SJSA1 (cell line): Measurements from ENCODE around the gene RNASE11. TPM values are rescaled to one million over a fixed set of nuclear protein-coding genes. Genes with fewer than 3 reads are reported as not detected.
A peak's percentile ranks its signal among the peaks of the same experiment; 100 is the strongest.

ENCODE experiments used
- DNase-seq, 2 experiments: peaks; one replicate each; pipeline ENCODE4 v3.0.0-alpha.2; 2015 to 2020; ENCODE audit warnings: low spot score in 2 of 2, low read depth in 1 of 2
- H3K27ac ChIP-seq: fragments of 250-450 bp; sonication (Bioruptor Pico); 2 replicates; pipeline ENCODE4 v1.5.1; 2020; ENCODE audit warnings: mild to moderate bottlenecking, moderate library complexity
- H3K27me3 ChIP-seq: fragments of 250-450 bp; sonication (Bioruptor Pico); replicated peaks from 2 replicates; pipeline ENCODE4 v1.5.1; 2020; ENCODE audit warnings: mild to moderate bottlenecking, moderate library complexity
- H3K36me3 ChIP-seq: fragments of 250-450 bp; sonication (Bioruptor Pico); 2 replicates; pipeline ENCODE4 v1.5.1; 2020; ENCODE audit warnings: mild to moderate bottlenecking
- H3K4me1 ChIP-seq: fragments of 250-450 bp; sonication (Bioruptor Pico); replicated peaks from 2 replicates; pipeline ENCODE4 v1.6.1; 2021; ENCODE audit warnings: mild to moderate bottlenecking
- H3K4me3 ChIP-seq: fragments of 250-450 bp; sonication (Bioruptor Pico); 2 replicates; pipeline ENCODE4 v1.5.1; 2020; ENCODE audit warnings: mild to moderate bottlenecking
- H3K9me3 ChIP-seq: fragments of 250-450 bp; sonication (Bioruptor Pico); replicated peaks from 2 replicates; pipeline ENCODE4 v1.5.1; 2020; ENCODE audit warnings: mild to moderate bottlenecking
- total RNA-seq: library from RNA; depleted of rRNA; stranded (reverse); fragments of >200 nt; shearing (Covaris generic); gene quantifications from 2 replicates; pipeline ENCODE4 v1.2.3, GENCODE V29; 2014; rRNA removed

RNASE11 gene
- not detected in 2 replicates for total RNA-seq

DNA sequence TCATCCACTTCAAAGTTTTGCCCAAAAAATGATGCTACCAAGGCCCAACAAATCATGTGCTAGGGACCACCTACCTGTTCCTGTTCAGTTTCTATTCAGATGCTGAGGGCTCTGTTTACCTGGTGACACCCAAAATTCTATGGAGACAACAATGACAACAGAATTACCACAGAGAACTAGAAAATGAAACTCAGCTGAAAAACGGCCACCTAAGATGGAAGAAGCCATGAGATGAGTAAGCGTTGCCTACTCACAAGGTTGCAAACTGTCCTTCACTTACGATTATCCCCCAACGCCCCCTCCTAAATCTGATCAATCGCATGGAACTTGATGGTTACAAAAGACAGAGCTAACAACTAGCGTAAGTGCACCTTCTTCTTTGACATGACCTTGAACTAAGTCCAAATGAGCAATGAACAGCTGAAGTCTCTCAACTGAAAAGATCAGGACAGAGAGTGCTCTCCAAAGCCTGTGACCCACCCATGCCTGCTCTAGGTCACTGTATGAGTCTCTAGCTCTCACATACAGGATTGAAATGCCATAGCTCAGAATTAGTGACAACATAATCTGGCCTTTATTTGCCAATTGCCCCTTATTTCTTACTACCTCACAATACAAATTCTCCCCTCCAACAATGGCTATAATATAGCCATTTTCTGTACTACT lies at the start of gene RNASE11:
RNASE11 (minus strand) TSS at position 513 of the 666 bp plus-strand sequence.
- no peaks in the 10 kb centered on the region for H3K9me3 ChIP-seq
- H3K27ac ChIP-seq: no peak within 1 kb of the TSS
- no peaks in the 10 kb centered on the region for H3K36me3 ChIP-seq
- peaks cover 24% of the 10 kb centered on the region; the same call in 1 of the 2 replicates for H3K27me3 ChIP-seq
- DNase-seq: no peak
- H3K4me3 ChIP-seq: no peak within 1 kb of the TSS
- H3K4me1 ChIP-seq: no peaks in the 10 kb centered on the region

DNA sequence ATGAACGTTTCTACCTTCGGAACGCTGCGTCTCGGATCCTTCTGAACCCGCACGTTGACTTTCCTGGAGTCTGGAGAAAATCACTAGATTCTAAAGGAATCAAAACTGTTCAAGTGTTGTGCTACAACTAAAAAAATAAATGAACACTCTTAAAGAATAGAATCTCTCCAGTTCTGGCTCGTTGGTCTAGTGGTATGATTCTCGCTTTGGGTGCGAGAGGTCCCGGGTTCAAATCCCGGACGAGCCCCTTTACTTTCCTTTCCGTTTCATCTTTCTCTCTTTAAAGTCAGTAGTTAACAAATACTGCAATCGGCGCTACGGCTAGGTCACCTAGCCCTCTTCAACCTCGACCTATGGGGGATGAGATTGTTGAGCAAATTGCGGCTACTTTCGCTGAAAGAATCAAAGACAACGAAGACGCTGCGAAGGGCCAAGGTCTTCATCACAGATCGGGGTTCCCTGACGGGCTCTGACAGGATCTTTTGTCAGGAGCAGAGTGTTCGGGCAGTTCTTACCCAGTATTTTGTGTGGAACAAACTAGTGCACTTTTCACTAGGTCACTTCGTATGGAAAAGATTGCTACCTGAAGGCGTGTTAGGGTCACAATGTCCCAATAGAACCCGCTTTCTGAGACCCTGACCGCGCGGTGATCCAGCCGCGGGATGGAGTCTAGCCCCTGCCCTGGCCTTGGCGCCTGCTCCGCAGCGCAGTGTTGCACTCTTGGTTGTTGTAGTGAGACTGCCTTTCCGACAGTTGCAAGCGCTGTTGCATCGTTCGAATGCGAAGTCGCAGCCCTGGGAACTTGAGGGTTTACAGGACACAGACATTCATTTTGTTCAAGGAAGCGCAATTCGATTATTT lies 45.3 kb upstream of the RNASE11 start:
- Histone ChIP-seq H3K4me3 (peak overlapping the region; percentile 31), H3K27ac (no peak overlapping the region), H3K36me3 (no peaks in the 10 kb centered on the region), H3K9me3 (no peaks in the 10 kb centered on the region), H3K27me3 (peaks cover 19% of the 10 kb centered on the region), H3K4me1 (peaks cover 18% of the 10 kb centered on the region)
- DNase-seq: peak; percentile 76 to 88

DNA sequence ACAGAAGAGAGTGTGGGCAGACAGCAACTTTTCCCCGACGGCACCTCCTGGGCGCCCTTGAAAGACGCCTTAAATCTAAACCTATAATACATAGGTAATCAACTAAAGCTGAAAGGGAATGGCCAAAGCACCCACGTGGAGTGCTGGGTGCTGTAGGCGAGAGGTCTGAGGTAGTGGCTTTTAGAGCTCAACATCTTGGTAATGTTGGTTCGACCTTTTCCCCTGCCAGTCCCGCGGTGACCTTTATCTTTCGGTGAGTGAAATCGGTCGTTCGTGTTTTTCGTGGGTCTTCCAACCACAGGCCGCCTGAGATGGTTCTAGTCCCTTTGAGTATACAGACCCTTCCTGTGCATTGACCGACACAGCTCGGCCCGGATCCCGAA lies 44.6 kb upstream of the RNASE11 start:
- no peaks in the 10 kb centered on the region for H3K36me3 ChIP-seq
- H3K4me3 ChIP-seq: peak overlapping the region; percentile 31
- DNase-seq: no peak
- H3K27me3 ChIP-seq: peaks cover 21% of the 10 kb centered on the region
- H3K9me3 ChIP-seq: no peaks in the 10 kb centered on the region
- H3K4me1 ChIP-seq: peaks cover 18% of the 10 kb centered on the region
- H3K27ac ChIP-seq: no peak overlapping the region

DNA sequence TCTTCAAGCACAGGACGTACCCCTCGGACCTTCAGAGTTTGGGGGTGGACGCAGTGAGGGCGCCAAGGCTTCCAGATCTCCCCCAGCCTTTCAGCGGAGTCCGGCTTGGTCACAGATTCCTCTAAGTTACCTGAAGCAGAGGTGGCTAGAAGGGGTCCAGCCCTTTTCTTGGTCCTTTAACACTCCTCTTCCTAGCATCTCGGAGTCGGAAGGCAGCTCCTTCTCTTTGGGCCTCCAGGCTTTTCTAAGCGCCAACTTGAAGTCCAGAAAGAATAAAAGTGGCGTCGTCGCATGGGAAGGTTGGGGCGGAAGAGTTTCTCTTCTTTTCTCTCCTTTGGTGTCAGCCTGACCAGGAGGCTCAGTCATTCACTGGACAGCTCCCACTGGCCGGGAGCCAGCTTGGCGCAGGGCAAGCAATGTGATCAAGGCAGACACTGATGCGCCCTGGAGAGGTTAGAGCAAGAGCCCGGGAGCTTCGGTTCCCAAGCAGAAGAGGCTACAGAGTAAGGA lies 44.1 kb upstream of the RNASE11 start:
- peak; percentile 28 to 71 for DNase-seq
- Histone ChIP-seq H3K4me3 (peak overlapping the region; percentile 16; the same call in 1 of the 2 replicates), H3K36me3 (no peaks in the 10 kb centered on the region)

DNA sequence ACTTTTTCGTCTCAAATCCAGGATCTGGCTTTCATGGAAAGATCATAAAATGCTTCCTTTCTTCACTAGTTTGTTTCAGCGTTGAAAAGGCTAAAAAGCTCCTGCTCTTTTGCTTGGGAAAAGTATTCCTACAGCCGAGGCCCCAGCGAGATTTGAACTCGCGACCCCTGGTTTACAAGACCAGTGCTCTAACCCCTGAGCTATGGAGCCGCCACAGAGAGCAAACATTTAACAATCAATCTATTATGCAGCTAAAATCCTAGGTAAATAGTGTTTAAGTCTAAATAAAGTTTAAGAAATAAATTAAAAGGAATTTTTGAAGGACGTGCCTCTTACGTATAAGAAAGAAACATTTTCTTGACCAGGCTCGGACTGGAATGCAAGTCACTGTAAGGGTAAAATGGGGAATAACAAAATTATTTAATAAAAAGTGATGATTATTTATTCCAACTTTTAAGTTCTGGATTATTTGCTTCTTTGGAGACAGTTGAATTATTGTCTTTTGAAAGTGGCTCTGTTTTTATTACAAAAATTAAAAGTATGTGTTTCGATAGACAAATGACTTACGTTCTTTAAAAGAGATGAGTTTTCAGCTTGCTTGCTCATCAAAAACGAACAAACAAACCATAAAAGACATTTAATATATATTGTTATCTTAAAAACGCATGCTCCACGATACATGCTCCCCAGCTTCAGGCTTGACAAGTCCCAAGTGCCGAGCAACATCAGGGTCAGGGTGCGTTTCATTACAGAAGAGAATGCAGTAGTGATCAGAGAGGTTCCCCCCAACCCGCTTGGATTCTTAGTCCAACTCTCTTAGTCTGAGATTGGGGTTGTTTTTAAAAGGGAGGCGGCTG lies 43.5 kb upstream of the RNASE11 start:
- H3K27me3 ChIP-seq: peaks cover 21% of the 10 kb centered on the region
- no peak overlapping the region for H3K27ac ChIP-seq
- H3K9me3 ChIP-seq: no peaks in the 10 kb centered on the region
- DNase-seq: peak; percentile 56 to 59
- peaks cover 18% of the 10 kb centered on the region for H3K4me1 ChIP-seq
- H3K36me3 ChIP-seq: no peaks in the 10 kb centered on the region
- H3K4me3 ChIP-seq: peak overlapping the region; percentile 16; the same call in 1 of the 2 replicates

More for the DNA sequence above, 44.1 kb upstream of the RNASE11 start:
- Histone ChIP-seq H3K27ac (no peak overlapping the region), H3K4me1 (peaks cover 18% of the 10 kb centered on the region), H3K27me3 (peaks cover 21% of the 10 kb centered on the region), H3K9me3 (no peaks in the 10 kb centered on the region)

DNA sequence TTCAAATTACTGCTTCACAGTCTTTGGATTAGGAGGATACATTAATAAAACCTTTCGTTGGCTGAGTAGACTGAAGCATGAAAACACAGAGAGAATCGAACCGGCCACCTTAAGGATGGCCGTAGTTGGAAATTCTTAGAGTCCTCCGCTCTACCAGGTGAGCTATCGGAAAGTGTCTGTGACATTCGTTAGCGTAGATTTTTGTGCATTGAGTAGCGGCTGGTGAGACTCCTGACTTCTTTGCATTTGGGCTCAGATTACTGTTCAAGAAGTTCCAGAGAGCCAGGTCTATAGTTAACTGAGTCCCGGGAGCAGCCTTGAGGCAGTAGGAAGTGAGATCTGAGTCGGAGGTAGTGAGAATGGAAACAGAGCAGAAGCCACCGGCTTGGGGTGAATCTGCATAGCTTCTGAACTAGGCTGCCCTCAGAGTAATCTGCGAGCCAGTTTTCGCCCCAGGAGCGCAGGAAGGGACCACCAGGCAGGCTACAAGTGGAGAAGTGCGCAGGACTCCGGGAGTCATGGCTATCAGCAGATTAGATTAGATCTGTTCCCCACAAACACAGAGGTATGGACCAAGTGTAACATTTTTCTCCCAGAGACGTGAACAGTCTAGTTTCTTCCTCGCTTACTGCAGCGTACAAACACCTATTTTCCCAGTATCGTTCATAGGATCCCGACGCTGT lies 42.7 kb upstream of the RNASE11 start:
- no peaks in the 10 kb centered on the region for H3K9me3 ChIP-seq
- DNase-seq: no peak
- H3K36me3 ChIP-seq: no peaks in the 10 kb centered on the region
- H3K4me1 ChIP-seq: peaks cover 18% of the 10 kb centered on the region
- H3K27me3 ChIP-seq: peaks cover 21% of the 10 kb centered on the region
- H3K27ac ChIP-seq: no peak overlapping the region
- no peak overlapping the region for H3K4me3 ChIP-seq

DNA sequence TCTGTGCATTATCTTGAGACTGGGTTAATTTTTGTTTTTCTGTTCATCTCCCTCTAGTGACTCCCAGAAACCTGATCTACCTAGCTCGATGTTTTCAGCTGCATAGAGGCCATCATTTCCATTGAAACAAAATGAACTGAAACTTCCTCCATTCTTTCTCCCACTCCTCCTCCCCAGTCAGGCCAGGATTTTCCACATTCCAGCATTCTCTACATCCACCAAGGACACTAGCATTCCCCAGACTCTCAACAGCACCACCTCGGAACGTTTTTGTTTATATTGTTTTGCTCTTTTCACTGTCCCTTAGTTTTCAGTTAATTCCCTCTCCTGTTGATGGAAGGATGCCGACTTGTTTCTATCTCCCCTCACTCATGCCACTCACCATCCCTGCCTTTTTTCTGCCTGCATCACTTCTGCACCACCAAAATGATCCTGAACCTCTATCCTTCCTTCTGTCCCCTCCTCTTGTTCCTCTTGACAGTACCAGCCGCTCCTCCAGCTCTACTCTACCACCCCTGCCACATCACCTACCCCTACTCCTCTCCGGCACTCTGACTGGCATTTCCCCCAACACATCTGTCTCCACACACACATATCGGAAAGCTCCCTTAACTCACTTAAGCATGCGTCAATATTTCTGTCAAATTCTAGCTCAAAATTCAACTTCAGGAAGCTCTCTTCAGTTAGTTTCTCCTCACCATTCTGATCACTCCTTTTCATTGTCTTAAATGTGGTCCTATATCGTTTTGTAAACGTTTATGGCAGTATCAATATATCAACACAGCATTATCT lies 40.5 kb upstream of the RNASE11 start:
- Histone ChIP-seq H3K27me3 (peaks cover 21% of the 10 kb centered on the region), H3K9me3 (no peaks in the 10 kb centered on the region), H3K36me3 (no peaks in the 10 kb centered on the region), H3K27ac (no peak overlapping the region), H3K4me3 (no peak overlapping the region), H3K4me1 (peaks cover 18% of the 10 kb centered on the region)
- no peak for DNase-seq

DNA sequence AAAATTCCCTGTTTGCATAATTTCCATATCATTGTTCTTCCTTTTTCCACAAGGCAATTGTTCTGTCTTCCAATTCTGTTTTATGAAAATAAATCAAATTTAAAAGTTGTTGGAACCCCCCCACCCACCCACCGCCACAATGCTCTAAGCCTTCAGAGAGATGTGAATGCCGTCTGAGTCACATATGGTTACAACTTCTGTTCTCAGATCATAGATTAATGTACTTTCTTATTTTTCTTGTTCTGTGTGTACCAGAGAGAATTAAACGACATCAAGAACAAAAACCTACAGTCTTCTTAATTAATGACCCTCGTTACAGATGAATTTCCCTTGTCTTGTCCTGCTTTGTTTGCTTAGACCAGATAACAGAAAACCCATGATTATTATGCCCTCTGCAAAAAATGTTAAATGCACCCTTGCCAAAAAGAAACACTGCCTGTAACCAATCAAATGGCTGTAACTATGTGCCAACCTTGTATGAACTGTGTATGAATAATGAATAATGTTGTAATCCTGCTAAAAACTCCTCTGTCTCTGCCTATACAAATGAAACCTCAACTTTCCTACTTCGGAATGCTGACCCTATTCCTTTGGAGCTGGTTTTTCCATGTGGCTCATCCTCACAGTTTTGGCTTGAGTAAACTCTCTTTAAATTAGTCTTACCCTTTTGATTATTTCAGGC lies 39.7 kb upstream of the RNASE11 start:
- peaks cover 15% of the 10 kb centered on the region for H3K4me1 ChIP-seq
- H3K27me3 ChIP-seq: peaks cover 21% of the 10 kb centered on the region
- no peaks in the 10 kb centered on the region for H3K9me3 ChIP-seq
- H3K4me3 ChIP-seq: no peak overlapping the region
- no peak for DNase-seq
- no peak overlapping the region for H3K27ac ChIP-seq
- H3K36me3 ChIP-seq: no peaks in the 10 kb centered on the region

DNA sequence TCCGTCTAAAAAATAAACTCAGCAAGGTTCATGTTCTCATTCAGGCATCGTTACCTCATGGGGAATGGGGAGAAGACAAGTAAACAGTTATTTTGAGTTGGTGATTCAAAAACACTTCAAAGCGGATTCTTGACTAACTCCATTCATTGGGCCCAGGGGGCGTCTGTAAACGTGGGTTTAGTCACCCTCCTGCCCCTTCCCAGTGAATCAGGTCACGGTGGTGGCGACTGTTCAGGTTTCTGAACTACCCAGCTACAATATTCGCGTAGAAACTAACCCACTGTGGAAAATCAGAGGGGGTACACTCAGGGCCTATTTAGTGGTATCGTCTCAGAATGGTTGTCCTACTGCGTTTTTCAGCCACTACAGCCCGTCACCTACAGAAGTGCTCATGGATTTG lies 38.5 kb upstream of the RNASE11 start:
- H3K4me1 ChIP-seq: peaks cover 10% of the 10 kb centered on the region
- H3K36me3 ChIP-seq: no peaks in the 10 kb centered on the region
- peaks cover 21% of the 10 kb centered on the region for H3K27me3 ChIP-seq
- no peak overlapping the region for H3K4me3 ChIP-seq
- H3K27ac ChIP-seq: no peak overlapping the region
- no peaks in the 10 kb centered on the region for H3K9me3 ChIP-seq
- DNase-seq: no peak

DNA sequence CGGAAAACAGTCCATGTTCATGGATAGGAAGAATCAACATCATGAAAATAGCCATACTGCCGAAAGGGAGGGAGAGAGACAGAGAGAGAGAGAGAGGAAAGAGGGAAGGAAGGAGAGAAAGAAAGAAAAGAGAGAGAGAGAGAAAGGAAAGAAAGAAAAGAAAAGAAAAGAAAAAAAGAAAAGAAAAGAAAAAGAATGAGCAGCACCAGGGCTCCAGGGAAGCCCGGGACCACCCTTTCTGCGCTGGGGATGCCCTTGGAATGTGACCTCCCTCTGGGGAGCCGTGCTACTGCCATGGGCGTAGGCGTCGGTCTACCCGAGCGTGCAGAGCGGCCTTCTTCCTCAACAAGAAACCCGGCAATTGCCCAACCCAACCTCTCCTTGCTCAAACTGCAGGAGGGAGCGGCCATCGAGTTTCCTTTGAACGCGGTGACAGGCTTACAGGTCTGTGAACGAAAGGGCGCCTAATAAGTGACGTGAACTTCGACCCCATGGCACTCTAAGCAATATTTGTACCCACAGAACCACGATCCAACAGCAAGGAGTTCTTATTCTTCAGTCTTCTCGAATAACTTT lies 36.8 kb upstream of the RNASE11 start:
- no peak for DNase-seq
- Histone ChIP-seq H3K27ac (no peak overlapping the region), H3K27me3 (peaks cover 10% of the 10 kb centered on the region), H3K9me3 (no peaks in the 10 kb centered on the region), H3K36me3 (no peaks in the 10 kb centered on the region), H3K4me3 (0 out of 2 replicates have a peak overlapping the region, but pooled peaks have one; percentile 1), H3K4me1 (0 out of 2 replicates have a peak, but pooled peaks cover 3% of the 10 kb centered on the region)

DNA sequence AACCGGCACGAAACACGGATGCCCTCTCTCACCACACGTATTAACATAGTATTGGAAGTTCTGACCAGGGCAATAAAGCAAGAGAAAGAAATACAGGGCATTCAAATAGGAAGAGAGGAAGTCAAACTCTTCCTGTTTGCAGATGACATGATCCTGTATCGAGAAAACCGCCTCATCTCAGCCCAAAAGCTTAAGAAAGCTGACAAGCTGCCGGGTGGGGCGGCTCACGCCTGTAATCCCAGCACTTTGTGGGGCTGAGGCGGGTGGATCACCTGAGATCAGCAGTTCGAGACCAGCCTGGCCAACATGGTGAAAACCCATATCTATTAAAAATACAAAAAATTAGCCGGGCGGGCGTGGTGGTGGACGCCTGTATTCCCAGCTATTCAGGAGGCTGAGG lies 36.0 kb upstream of the RNASE11 start:
- H3K4me1 ChIP-seq: 0 out of 2 replicates have a peak, but pooled peaks cover 3% of the 10 kb centered on the region
- no peak for DNase-seq
- H3K4me3 ChIP-seq: no peak overlapping the region
- H3K9me3 ChIP-seq: no peaks in the 10 kb centered on the region
- peaks cover 7% of the 10 kb centered on the region for H3K27me3 ChIP-seq
- H3K36me3 ChIP-seq: no peaks in the 10 kb centered on the region
- H3K27ac ChIP-seq: no peak overlapping the region
